CD14-positive monocyte (primary cell): Measurements from ENCODE around the gene NFATC2. TPM values are rescaled to one million over a fixed set of nuclear protein-coding genes. Genes with fewer than 3 reads are reported as not detected.

Experiments
- DNase-seq, 3 donors: peaks; one replicate each; pipeline ENCODE4 v3.0.0-alpha.2; 2011 to 2022
- H2AFZ ChIP-seq: 2 replicates; pipeline ENCODE4 v1.6.0; 2012; ENCODE audit warnings: mild to moderate bottlenecking, low read depth, low read length, inconsistent platforms; ENCODE audit not compliant: insufficient read depth, poor library complexity, severe bottlenecking
- H3K27ac ChIP-seq, 2 donors: 1 replicate in 1 of 2; 2 replicates in 1 of 2; pipeline ENCODE4 v1.5.1; 2012 to 2013; ENCODE audit warnings: low read length in 2 of 2, control low read depth in 1 of 2, inconsistent platforms in 1 of 2, low read depth in 1 of 2, mild to moderate bottlenecking in 1 of 2
- H3K27me3 ChIP-seq, 2 donors: one replicate each; pipeline versions ENCODE4 v1.6.0 to v1.6.1; 2011 to 2013; ENCODE audit warnings: low read length in 2 of 2; ENCODE audit not compliant: control insufficient read depth in 2 of 2, insufficient read depth in 2 of 2
- H3K36me3 ChIP-seq, 2 donors: replicated peaks in 1 of 2; 1 replicate in 1 of 2; 2 replicates in 1 of 2; pipeline versions ENCODE4 v1.5.1 to v1.6.1; 2012 to 2013; ENCODE audit warnings: low read length in 2 of 2, control low read depth in 1 of 2, inconsistent platforms in 1 of 2, mild to moderate bottlenecking in 1 of 2; ENCODE audit not compliant: insufficient read depth in 2 of 2, control insufficient read depth in 1 of 2
- H3K4me1 ChIP-seq, 2 donors: 1 replicate in 1 of 2; 2 replicates in 1 of 2; pipeline versions ENCODE4 v1.5.1 to v1.6.1; 2012 to 2013; ENCODE audit warnings: low read length in 2 of 2, control low read depth in 1 of 2, inconsistent platforms in 1 of 2, mild to moderate bottlenecking in 1 of 2, moderate library complexity in 1 of 2; ENCODE audit not compliant: insufficient read depth in 2 of 2, control insufficient read depth in 1 of 2
- H3K4me2 ChIP-seq: replicated peaks from 2 replicates; pipeline ENCODE3; 2012; ENCODE audit warnings: low read length, moderate library complexity, mild to moderate bottlenecking; ENCODE audit not compliant: poor library complexity, severe bottlenecking; ENCODE audit errors: extremely low read depth
- H3K4me3 ChIP-seq, 3 experiments: fragments of 200-600 bp in 1 of 3; sonication (generic) in 1 of 3; replicated peaks in 1 of 3; 1 replicate in 2 of 3; 2 replicates in 1 of 3; pipeline ENCODE4 v1.5.1; 2011 to 2013; ENCODE audit warnings: low read length in 3 of 3, mild to moderate bottlenecking in 3 of 3, control low read depth in 2 of 3, low read depth in 2 of 3, inconsistent platforms in 1 of 3, moderate library complexity in 1 of 3
- H3K79me2 ChIP-seq: 2 replicates; pipeline ENCODE4 v1.6.0; 2012; ENCODE audit warnings: mild to moderate bottlenecking, control low read depth, inconsistent platforms, low read length, moderate library complexity; ENCODE audit not compliant: insufficient read depth
- H3K9ac ChIP-seq: 2 replicates; pipeline ENCODE4 v1.6.0; 2017; ENCODE audit warnings: low read length, mild to moderate bottlenecking; ENCODE audit not compliant: insufficient read depth, poor library complexity, severe bottlenecking
- H3K9me3 ChIP-seq, 2 donors: replicated peaks in 1 of 2; 1 replicate in 1 of 2; 2 replicates in 1 of 2; pipeline versions ENCODE4 v1.5.1 to v1.6.1; 2012 to 2013; ENCODE audit warnings: low read length in 2 of 2, control low read depth in 1 of 2; ENCODE audit not compliant: control insufficient read depth in 1 of 2, insufficient read depth in 1 of 2
- H4K20me1 ChIP-seq: 2 replicates; pipeline ENCODE4 v1.6.0; 2012; ENCODE audit warnings: mild to moderate bottlenecking, low read length, control low read depth, moderate library complexity; ENCODE audit not compliant: insufficient read depth
- H3K27ac Mint-ChIP-seq, 7 donors: one replicate each; pipeline ENCODE4 v1.8.0; 2020; ENCODE audit warnings: mild to moderate bottlenecking in 7 of 7, mixed read lengths in 7 of 7, moderate library complexity in 6 of 7, inconsistent platforms in 2 of 7
- H3K27me3 Mint-ChIP-seq, 3 donors: one replicate each; pipeline ENCODE4 v1.8.0; 2021 to 2022; ENCODE audit warnings: low read depth in 3 of 3, mild to moderate bottlenecking in 3 of 3, mixed read lengths in 3 of 3, moderate library complexity in 3 of 3, inconsistent platforms in 1 of 3
- H3K36me3 Mint-ChIP-seq, 2 donors: one replicate each; pipeline ENCODE4 v1.8.0; 2020; ENCODE audit warnings: mixed read lengths in 2 of 2, inconsistent platforms in 1 of 2, mild to moderate bottlenecking in 1 of 2
- H3K4me1 Mint-ChIP-seq: one replicate; pipeline ENCODE4 v1.8.0; 2020; ENCODE audit warnings: mild to moderate bottlenecking, mixed read lengths
- H3K4me3 Mint-ChIP-seq, 2 donors: one replicate each; pipeline ENCODE4 v1.8.0; 2020; ENCODE audit warnings: mild to moderate bottlenecking in 2 of 2, mixed read lengths in 2 of 2, moderate library complexity in 1 of 2
- H3K9me3 Mint-ChIP-seq, 7 donors: one replicate each; pipeline ENCODE4 v1.8.0; 2020 to 2022; ENCODE audit warnings: mixed read lengths in 7 of 7, mild to moderate bottlenecking in 6 of 7, moderate library complexity in 6 of 7, inconsistent platforms in 2 of 7
- WGBS: methylation state at CpG from one replicate; pipeline ENCODE4 v1.1.5; 2013; ENCODE audit warnings: missing lambda C conversion rate; ENCODE audit not compliant: insufficient coverage; 5-methylcytosine and 5-hydroxymethylcytosine counted together
- intact Hi-C, 2 donors: fragments of 100-400 bp; cut with micrococcal nuclease; formaldehyde crosslinking; loops; one replicate each; pipeline versions ENCODE4 v1.15.0 to v1.15.1; 2023
- polyA plus RNA-seq, 3 donors: library from polyadenylated mRNA; depleted of rRNA in 1 of 3; unstranded in 2 of 3; stranded (reverse) in 1 of 3; fragments of 300-500 nt in 2 of 3; fragments of >200 nt in 1 of 3; fragmentation: Illumina TruSeq in 2 of 3; gene quantifications; 1 replicate in 2 of 3; 2 replicates in 1 of 3; pipeline ENCODE4 v1.2.3, GENCODE V29; 2012 to 2021
- TF ChIP-seq, protein P1 (sequence below): fragments of 200-600 bp; IDR thresholded peaks from one replicate; pipeline ENCODE4 v1.8.0; 2022; ENCODE audit warnings: antibody characterized with exemption, mild to moderate bottlenecking

The NFATC2 gene
- polyA plus RNA-seq, 3 donors, result 0.03 to 0.18 (median 0.11) TPM

DNA sequence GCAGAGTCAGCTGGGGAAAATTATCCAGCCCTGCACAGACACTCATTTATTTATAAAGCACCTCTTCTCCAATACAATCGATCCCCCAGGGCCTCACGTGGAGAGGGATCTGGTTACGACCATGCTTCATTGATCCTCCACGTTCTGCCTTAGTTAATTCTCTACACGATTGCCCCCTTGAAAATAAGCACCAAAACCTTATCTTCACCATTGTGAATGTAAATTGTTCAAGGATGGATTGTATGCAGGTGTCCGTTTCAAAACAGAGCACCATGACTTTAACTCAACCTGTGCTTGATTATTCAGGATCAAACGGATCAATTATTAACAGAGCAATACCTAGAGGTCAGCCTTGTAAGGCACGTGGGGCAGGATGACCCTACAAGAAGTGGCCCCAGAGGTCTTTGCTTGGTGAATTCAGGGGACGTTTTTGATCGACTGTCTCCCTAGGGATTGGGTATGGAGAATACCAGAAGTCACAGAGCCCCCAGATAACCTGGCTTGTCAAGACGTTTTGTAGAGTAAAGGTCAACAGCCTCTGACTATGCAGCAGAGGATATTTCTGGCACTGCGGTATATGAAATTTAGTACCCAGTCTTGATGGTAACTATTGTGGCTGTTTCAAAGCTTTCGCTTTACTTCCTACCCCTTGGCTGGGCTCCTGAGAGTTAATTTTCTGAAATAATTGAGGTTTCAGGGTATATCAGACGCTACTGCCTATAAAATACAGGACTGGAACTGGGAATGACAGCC lies 112.1 kb downstream of the NFATC2 start:
- Mint-ChIP-seq H3K36me3 (no peaks in the 10 kb centered on the region), H3K27me3 (peaks cover 7 to 11% (median 7%) of the 10 kb centered on the region in 3 donors), H3K27ac (no peak overlapping the region), H3K9me3 (peaks cover 0 to 2% (median 0%) of the 10 kb centered on the region in 7 donors), H3K4me3 (no peak overlapping the region), H3K4me1 (peaks cover 17% of the 10 kb centered on the region)
- Histone ChIP-seq H3K9ac (no peak overlapping the region), H2AFZ (no peak overlapping the region), H3K9me3 (no peaks in the 10 kb centered on the region), H3K4me2 (no peak overlapping the region), H3K79me2 (no peaks in the 10 kb centered on the region), H3K4me3 (no peak overlapping the region), H3K27me3 (no peaks in the 10 kb centered on the region), H3K4me1 (peaks cover 9 to 11% of the 10 kb centered on the region in 2 donors), H4K20me1 (no peaks in the 10 kb centered on the region), H3K36me3 (no peaks in the 10 kb centered on the region), H3K27ac (no peak overlapping the region)
- 100% methylated on average over 6 of the region's 14 CpGs for WGBS
- TF ChIP-seq, protein P1, sequence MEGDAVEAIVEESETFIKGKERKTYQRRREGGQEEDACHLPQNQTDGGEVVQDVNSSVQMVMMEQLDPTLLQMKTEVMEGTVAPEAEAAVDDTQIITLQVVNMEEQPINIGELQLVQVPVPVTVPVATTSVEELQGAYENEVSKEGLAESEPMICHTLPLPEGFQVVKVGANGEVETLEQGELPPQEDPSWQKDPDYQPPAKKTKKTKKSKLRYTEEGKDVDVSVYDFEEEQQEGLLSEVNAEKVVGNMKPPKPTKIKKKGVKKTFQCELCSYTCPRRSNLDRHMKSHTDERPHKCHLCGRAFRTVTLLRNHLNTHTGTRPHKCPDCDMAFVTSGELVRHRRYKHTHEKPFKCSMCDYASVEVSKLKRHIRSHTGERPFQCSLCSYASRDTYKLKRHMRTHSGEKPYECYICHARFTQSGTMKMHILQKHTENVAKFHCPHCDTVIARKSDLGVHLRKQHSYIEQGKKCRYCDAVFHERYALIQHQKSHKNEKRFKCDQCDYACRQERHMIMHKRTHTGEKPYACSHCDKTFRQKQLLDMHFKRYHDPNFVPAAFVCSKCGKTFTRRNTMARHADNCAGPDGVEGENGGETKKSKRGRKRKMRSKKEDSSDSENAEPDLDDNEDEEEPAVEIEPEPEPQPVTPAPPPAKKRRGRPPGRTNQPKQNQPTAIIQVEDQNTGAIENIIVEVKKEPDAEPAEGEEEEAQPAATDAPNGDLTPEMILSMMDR, result no peak
- DNase-seq, result no peak
- intact Hi-C loops, result no loop called here

DNA sequence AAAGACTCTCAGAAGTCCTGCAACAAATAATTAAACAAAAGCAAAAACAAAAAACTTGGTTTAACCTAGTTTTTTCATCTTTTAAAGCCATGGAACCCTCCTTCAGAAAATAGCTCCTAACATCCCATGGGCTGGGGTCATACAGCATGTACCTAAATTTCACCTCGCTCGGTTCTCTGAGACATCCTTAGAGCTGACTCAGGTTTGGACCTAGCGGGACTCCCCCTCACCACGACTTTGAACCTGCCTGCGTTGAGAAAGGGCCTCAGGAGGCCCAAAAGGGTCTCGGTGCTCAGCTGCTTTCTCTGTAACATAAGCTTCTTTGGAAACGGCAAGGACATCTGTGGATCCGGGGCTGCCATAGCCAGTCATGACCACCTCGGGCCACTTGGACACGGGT lies 112.8 kb downstream of the NFATC2 start:
- H3K9me3 ChIP-seq, result no peaks in the 10 kb centered on the region
- H2AFZ ChIP-seq, result no peak overlapping the region
- peaks cover 3 to 4% of the 10 kb centered on the region in 2 donors for H3K4me1 ChIP-seq
- no peak overlapping the region for H3K4me2 ChIP-seq
- no peak for DNase-seq
- Mint-ChIP-seq H3K4me1 (peaks cover 11% of the 10 kb centered on the region), H3K36me3 (no peaks in the 10 kb centered on the region), H3K4me3 (no peak overlapping the region), H3K9me3 (peaks cover 0 to 2% (median 0%) of the 10 kb centered on the region in 7 donors), H3K27me3 (peaks cover 7 to 11% (median 7%) of the 10 kb centered on the region in 3 donors), H3K27ac (peak overlapping the region in 1 of 7 donors; percentile 43)
- no peaks in the 10 kb centered on the region for H3K79me2 ChIP-seq
- H3K9ac ChIP-seq, result no peak overlapping the region
- intact Hi-C loops, result no loop called here
- H3K4me3 ChIP-seq, result no peak overlapping the region
- H3K27me3 ChIP-seq, result no peaks in the 10 kb centered on the region
- TF ChIP-seq, protein P1, result no peak
- H3K36me3 ChIP-seq, result no peaks in the 10 kb centered on the region
- H4K20me1 ChIP-seq, result no peaks in the 10 kb centered on the region
- no peak overlapping the region for H3K27ac ChIP-seq
- WGBS, result 82% methylated on average over 9 of the region's 10 CpGs
